IMR-90 (cell line): ENCODE measurements around the gene GNA14.

Experiments
- FOS ChIP-seq: fragments of 150-350 bp; IDR thresholded peaks from 2 replicates; pipeline ENCODE4 v1.6.1; 2016; ENCODE audit warnings: low read depth, low read length
- NFE2L2 ChIP-seq: fragments of 150-350 bp; IDR thresholded peaks from 2 replicates; pipeline ENCODE4 v1.6.1; 2016; ENCODE audit warnings: low read depth, mild to moderate bottlenecking, low read length
- RAD21 ChIP-seq: IDR thresholded peaks from 2 replicates; pipeline ENCODE4 v1.6.1; 2012; ENCODE audit warnings: low read length, improper control_type of control experiment
- RFX5 ChIP-seq: IDR thresholded peaks from 2 replicates; pipeline ENCODE4 v1.8.0; 2012; ENCODE audit warnings: low read depth, mild to moderate bottlenecking, low read length, moderate library complexity
- SMC3 ChIP-seq: fragments of 150-350 bp; IDR thresholded peaks from 2 replicates; pipeline ENCODE4 v1.6.1; 2016; ENCODE audit warnings: low read depth, mild to moderate bottlenecking, antibody characterized with exemption, low read length, moderate library complexity
- TF ChIP-seq, protein P1 (sequence below): conservative IDR thresholded peaks from 2 replicates; pipeline ENCODE4 v1.5.1; 2012; ENCODE audit warnings: mild to moderate bottlenecking, low read depth, low read length, improper control_type of control experiment
- TF ChIP-seq, protein P2 (sequence below): fragments of 150-350 bp; IDR thresholded peaks from 2 replicates; pipeline ENCODE4 v1.6.1; 2017; ENCODE audit warnings: mild to moderate bottlenecking, antibody characterized with exemption, low read length, low read depth

DNA sequence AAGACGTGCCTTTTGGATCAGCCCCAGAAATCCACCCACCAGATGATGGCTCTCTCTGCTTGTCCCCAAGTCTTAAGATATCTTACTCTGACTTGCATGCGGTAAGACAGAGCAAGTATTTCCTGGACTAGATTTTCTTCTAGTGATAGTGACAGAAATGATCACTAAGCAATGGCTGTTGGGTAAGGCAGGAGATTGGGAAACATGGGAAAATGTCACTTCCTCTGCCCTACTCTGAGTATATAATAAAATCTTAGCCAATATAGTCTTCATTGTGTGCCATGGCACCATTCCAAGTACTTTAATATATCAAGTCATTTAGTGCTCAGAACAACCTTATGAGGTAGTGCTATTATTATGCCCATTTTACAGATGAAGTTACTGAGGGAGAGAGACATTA, 31.0 kb upstream of the GNA14 start:
- TF ChIP-seq RAD21 (no peak), FOS (no peak), SMC3 (no peak), RFX5 (no peak), NFE2L2 (no peak)
- TF ChIP-seq, protein P1, sequence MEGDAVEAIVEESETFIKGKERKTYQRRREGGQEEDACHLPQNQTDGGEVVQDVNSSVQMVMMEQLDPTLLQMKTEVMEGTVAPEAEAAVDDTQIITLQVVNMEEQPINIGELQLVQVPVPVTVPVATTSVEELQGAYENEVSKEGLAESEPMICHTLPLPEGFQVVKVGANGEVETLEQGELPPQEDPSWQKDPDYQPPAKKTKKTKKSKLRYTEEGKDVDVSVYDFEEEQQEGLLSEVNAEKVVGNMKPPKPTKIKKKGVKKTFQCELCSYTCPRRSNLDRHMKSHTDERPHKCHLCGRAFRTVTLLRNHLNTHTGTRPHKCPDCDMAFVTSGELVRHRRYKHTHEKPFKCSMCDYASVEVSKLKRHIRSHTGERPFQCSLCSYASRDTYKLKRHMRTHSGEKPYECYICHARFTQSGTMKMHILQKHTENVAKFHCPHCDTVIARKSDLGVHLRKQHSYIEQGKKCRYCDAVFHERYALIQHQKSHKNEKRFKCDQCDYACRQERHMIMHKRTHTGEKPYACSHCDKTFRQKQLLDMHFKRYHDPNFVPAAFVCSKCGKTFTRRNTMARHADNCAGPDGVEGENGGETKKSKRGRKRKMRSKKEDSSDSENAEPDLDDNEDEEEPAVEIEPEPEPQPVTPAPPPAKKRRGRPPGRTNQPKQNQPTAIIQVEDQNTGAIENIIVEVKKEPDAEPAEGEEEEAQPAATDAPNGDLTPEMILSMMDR: no peak
- TF ChIP-seq, protein P2, sequence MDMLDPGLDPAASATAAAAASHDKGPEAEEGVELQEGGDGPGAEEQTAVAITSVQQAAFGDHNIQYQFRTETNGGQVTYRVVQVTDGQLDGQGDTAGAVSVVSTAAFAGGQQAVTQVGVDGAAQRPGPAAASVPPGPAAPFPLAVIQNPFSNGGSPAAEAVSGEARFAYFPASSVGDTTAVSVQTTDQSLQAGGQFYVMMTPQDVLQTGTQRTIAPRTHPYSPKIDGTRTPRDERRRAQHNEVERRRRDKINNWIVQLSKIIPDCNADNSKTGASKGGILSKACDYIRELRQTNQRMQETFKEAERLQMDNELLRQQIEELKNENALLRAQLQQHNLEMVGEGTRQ: no peak
